NCI-H2196 treated with DMSO at 0.1 percent for 48 hours (cell line): ENCODE data around the gene LYPD5.
"Not testable (repeated sequence)": the region's sequence is repeated elsewhere in the genome, so short reads cannot be mapped to it uniquely, and the experiment has no call there.

Experiments used
- DNase-seq: peaks from one replicate; lab custom pipeline; 2025; ENCODE audit not compliant: unreplicated experiment; lab: John Stamatoyannopoulos, UW

The LYPD5 gene

DNA sequence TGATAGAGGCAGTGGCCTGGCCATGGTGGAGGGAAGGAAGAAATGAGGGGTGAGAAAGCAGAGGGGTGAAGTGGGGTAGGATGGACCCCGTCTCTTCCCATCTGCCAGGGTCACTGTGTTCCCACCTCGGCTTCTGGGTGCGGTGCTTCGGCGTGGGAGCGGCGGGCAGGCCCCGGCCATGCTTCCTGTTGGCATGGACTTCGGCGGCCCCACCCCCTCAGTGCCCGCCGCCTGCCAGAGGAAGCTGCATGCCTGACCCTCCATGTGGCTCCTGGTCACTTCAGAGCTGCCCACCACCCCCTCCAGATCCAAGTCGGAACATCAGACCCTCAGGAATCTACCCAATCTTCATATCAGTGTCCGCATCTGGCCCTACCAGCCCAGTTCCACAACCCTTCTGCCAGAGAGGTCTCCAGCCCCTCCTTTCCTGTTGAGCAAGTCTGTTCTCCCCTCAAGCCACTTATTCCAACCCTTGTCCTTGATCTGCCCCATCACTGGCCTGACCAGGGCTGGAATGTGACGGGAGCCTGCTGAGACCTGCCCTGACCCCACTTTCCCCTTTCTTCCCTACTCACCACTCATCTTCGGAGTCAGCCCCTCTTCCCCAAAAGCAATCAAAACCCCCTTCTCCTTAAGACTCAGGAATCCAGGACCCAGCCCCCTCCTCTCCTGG is 23.0 kb downstream of the LYPD5 start:
- DNase-seq = no peak

DNA sequence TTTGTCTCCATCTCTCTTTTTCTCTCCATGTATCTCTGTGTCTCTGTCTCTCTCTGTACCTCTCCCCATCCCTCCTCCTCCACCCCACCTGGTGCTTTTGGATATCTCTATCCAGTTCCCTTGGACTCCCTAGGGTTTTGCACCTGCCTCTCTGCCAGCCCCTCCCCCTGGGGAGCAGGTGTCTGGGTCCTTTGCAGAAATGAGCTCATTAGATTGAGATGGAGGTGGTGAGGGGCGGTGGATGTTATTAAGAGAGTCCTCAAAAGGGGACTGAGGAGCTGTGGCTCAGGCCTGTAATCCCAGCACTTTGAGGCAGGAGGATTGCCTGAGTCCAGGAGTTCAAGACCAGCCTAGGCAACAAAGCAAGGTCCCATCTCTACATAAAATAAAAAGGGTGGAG is 23.6 kb downstream of the LYPD5 start:
- DNase-seq = peak; percentile 88

DNA sequence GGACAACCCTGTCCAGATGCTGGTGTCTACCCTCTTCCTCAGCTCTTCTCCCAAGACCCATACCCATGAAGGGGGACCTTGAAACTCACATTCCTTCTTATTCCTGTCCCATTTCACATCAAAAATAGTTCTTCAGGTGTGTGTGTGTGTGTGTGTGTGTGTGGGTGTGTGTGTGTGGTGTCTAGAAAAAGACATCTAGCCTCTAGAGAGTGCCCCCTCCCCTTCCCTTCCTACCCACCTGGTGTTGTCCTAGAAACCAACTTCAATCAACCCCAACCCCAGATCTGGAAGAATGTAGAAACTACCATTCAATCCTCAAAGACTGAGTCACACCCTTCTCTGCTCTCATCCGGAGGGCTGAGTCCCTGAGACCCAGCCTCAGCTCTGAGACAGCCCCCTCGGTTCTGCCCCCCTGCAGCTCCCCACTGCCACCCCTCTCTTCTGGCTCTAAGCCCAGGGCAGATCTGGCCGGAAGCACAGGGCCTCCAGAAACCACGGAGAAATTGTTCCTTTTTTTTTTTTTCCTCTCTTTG is 25.0 kb downstream of the LYPD5 start:
- DNase-seq = no peak

DNA sequence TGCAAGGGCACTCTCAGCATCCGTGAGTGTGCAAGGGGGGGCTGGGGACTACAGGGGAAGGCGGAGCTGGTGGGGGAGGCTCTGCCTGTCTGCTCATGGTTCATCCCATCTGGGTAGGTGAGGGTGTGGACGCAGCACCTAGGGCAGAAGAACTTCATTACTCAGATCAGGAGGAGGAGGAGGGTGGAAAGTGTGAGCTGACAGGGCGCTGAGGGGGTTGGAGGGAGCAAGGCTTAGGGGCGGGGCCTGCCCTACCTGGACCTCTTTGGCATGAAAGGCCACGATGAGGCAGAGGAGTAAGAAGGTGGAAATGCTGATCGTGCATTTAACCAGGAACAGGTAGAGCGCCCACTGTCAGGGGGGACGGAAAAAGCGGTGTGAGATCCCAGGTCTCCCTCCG is 26.0 kb downstream of the LYPD5 start:
- no peak for DNase-seq

DNA sequence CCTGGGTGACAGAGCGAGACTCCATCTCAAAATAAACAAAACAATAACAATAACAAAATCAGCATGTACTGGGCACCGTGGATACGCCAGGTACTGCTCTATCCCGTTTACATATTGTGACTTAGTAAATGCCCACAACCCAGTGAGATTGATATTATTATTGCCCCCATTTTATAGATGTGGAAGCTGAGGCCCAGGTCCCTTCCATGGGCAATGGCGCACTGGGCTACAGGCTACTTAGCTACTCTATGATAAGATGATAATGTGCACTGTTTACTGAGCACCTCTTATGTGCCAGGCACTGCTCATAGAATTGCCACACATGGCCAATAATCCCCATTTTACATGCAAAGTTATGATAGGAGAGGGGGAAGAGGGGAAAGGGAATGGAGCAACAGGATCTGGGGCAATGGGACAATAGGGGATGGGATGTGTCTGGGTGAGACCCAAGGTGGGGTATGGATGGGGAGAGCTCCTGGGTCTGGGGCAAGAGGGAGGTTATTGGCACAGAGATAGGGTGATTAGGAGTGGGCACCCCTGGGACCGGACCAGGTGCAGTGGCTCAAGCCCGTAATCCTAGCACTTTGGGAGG is 26.9 kb downstream of the LYPD5 start:
- no peak for DNase-seq

DNA sequence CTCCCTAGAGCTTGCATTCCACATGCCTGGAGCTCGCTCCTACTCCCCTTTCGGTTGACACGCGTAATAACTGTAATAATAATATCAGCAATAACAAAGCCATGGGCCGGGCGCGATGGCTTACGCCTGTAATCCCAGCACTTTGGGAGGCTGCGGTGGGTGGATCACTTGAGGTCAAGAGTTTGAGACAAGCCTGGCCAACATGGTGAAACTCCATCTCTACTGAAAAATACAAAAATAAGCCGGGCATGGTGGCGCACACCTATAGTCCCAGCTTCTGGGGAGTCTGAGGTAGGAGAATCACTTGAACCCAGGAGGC is 27.3 kb downstream of the LYPD5 start:
- DNase-seq = not testable (repeated sequence)

DNA sequence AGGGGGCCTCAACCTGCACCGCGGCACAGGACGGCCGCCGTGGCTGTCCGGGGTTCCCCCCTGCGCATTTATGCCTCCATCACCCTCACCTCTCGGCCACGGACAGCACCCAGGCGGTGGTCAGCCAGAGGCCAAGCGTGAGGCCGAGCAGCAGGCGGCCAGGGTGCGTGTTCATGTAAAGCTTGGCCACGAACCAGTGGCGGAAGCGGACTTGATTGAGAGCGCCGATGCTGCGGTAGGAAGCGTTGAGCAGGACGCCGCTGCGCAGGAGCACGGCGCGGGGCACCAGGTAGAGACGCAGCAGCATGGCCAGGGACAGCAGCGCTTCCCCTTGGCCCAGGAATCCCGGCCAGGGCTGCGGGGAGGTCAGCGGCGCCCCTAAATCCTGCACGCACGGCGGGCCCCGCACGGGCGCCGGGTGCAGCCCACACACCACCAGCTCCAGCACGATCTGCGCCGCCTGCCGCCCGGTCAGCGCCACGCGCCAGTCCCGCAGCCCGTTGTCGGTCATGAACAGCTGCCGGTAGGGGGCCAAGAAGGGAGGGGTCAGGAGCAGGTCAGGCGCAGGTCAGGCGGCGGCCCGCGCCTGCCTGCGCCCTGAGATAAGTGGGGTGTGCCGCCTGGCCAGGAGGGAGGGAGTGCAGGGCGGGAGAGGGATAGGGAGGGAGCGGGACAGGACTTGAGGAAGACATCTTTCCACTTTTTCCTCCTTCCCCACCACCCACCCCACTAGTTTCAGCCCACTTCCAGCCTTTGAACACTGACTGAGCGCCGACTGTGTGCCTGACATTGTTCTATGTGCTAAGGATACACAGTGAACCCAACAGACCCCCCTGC is 27.9 kb downstream of the LYPD5 start:
- no peak for DNase-seq

DNA sequence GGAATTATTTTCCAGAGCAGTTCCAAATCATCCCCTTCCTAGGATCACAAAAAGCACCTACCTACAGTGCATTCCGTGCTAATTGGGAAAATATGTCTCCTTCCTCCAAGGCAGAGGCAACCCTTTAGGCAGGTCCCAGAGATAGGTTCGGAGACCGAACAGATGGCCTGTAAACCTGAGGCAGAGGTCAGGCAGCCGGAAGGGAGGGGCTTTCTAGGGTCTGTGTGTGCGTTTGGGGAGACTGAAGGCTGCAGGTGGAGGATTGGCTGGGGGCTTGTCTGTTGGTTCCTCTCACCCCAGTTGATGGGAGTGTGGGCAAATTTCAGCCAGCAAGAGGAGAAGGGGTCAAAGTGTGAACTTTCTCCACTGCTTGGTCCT is 28.5 kb downstream of the LYPD5 start:
- no peak for DNase-seq

DNA sequence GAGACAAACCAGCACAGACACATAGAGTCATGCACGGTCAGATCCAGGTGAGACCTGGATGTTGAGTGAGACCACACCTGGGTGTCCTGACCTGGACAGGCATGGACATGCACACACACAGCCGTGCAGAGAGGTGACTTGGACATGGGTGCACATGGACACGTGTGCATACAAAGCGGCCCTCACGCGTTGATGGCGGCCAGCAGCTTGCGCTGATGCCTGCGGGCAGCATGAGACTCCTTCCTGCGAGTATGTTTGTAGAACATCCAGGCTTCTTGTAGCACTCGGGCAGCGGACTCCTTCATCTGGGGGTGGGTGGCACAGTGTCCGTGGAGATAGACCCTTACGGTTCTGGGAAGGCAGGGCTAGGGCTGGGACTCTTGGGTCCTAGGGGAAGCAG is 33.0 kb downstream of the LYPD5 start:
- DNase-seq = no peak

DNA sequence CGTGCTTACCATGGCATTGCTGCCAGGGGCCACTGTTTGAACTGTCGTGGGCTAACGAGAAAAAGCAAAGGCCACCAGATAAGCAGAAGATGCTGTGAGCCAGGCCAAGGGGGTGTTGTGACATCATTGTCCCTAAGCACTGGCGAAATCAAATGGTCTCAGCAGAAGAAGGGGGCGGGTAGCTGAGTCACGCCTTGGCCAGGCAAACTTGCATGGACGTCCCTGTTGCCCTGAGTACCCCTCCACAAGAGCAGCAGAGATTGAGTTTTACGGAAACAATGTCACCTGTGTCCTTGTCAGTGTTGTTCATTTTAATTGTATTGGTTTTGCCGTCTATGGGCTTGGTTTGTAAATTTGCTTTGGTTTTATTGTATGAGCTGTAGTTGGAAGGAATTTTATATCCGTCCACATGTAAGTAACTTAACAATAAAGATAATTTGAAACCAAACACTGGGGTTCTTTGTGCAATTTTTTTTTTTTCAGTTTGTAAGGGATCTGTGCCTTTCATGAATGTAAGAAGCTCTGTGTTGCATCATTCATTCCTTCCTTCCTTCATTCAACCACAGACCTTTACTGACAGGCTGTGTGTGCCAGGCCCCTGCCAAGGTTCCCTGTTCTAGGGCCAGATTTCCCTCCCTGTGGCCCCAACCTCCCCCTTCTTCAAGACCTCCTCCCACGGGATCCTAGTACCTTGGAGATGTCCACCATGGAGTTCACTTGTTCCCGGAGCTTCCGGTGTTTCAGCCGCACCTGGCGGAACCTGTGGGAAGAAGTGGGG is 33.8 kb downstream of the LYPD5 start:
- DNase-seq = no peak

DNA sequence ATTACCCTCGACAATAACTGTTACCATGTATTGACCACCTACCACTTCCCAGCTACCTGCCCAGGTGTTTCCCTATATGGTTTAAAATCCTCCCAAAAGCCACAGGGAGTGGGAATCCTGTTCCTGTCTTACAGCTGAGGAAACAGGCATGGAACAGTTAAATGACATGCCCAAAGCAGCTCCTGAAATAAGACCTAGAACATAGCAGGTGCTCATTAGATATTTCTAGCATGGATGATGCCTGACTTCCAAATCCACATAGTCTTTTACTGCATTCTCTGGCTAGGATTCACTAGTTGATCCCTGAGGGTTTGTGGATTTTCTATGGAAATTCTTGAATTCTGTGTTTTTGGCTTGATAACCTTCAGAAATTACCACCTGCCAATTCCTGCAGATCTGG is 34.4 kb downstream of the LYPD5 start:
- no peak for DNase-seq

DNA sequence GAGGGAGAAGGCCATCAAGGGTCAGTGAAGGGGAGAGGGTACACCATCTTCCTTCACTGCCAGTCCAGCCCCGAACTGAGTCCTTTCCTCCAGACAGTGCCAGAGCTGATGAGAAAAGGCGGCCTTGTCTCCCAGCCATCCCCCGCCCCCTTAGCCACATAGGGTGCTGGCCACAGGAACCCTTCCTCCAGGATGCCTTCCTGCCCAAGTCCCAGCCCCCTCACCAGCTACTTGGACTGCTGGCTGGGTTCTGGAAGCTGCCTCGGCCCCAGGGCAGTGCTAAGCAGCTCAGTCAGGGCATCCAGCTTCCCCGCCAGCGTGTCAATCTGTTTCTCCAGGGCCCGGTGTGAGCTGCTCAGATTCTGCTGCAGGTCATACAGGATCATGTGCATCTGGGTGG is 34.9 kb downstream of the LYPD5 start:
- DNase-seq = no peak

DNA sequence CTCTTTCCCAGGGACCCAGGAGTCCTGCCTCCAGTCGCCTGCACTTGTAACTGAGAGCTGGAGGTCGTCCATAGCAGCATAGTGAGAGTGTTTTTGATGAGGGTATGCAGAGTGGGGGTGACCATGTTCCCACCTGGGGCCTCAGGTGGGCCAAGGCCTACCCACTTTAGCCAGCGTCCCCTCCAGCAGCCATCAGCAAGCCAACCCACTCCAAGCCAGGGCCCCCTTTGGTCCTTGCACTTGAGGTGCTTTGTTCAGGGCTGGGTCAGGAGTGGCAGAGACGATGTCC is 35.5 kb downstream of the LYPD5 start:
- DNase-seq = no peak

DNA sequence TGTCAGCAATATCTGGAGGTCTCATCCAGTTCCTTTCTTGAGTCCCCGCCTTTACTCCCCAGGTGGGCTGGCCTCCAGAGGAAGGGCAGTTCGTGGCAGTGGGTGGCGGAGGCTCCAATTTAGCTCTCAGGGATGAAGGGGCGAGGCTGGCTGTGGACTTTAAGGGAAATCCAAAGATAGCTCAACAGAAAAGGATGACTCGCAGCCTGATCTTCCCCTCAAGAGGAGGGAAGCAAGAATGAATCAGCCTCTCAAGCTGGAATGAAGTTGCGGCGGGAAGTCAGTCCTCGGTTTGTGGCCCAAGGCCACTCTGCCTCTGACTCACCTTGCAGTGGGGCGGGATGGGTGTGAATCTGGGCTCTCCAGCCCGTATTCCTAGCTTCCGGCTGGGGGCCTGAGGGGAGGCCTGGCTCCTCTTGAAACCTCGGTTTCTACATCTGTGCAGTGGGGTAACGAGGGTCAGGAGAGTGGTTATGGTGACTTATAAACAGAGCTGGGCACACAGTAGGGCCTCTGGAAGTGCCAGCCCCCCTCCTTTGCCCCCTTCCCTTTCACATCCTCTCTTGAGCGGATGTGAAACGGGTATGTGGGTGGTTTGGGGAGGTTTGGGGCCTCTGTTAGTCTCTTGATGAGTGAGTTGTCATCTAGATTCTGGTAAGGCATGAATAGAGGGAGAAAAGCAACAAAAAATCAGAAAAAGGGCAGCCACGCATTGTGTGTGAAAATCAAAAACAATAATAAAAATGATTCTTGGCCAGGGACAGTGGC is 37.0 kb downstream of the LYPD5 start:
- DNase-seq = no peak

DNA sequence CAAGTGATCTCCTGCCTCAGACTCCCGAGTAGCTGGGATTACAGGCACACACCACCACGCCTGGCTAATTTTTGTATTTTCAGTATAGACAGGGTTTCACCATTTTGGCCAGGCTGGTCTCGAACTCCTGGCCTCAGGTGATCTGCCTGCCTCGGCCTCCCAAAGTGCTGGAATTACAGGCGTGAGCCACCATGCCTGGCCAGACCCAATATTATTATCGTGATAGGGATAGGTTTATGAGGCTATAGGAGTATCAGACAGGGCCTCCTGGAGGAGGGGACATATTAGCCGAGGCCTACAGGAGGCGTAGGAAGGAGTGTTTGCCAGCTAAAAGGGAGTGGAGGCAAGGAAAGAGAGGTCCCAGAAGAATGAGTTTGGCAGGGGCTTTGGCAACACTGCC is 37.6 kb downstream of the LYPD5 start:
- not testable (repeated sequence) for DNase-seq

DNA sequence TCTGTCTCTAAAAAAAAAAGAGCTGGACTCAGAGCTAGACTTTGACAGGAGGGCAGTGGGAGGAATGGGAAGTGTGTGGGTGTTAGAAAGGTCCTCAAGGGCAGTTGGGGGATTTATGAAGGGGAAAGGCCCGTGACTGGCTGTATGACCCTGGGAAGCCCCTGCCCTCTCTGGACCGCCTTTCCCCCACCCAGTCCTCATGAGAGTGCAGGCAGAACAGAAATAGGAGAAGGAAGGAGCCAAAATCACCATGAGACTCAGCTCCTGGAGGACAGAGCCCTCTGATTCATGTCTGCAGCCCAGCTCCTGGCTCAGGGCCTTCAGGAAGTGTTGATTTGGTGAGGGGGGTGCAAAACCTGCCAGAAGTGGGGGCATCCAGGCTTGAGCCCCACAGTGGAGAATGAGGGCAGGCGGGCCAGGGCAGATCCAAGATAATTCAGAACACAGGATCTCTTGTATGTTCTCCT is 38.7 kb downstream of the LYPD5 start:
- no peak for DNase-seq

DNA sequence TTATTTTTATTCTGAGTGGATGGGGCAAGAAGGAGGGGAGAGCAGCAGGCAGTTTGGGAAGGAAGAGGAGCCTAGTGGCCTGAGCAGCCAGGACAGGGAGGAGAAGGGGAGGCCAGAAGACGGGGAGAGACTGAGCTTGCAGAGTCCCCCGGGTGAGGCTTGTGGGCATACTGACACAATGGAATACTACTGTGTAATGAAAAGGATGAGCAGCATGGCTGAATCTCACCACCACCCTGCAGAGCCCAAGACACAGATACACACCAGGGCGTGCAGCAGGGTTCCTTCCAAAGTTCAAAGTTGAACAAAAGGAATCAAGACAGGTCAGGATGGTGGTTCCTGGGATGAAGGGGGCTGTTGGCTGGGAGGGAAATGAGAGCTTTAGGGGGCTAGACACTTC is 39.4 kb downstream of the LYPD5 start:
- no peak for DNase-seq

DNA sequence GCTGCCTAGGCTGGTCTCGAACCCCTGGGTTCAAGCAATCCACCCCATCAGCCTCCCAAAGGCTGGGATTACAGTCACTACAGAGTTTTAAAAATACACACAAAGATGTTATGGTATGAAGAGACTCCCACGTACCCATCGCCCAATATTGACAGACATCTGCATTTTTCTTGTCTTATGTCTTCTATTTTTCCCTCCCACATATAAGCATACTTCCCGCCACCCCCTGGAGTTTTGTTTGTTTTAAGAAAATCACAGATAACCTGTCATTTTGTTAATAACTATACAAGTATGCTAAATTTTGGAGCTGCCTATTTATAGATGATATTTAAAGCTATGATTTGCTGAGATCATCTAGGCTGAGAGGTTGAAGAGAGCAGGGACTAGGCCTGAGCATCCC is 41.3 kb downstream of the LYPD5 start:
- DNase-seq = no peak

DNA sequence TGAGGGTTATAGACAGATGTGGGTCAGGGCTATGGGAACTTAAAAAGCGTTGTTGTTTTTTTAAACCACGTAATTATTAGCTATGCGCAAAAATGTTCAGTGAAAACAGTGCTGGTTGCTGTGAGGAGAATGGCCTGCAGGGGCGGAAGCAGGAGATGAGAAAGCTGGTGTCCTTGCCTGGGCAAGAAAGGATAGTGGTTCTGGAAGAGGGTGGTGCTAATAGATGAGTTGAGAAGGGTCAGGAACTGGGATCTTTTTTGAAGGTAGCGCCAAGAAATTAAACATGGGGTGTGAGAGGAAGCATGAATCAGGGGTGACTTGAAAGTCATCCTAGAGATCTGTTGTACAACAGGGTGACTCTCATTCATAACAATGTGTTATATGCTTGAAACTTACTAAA is 42.7 kb downstream of the LYPD5 start:
- no peak for DNase-seq

DNA sequence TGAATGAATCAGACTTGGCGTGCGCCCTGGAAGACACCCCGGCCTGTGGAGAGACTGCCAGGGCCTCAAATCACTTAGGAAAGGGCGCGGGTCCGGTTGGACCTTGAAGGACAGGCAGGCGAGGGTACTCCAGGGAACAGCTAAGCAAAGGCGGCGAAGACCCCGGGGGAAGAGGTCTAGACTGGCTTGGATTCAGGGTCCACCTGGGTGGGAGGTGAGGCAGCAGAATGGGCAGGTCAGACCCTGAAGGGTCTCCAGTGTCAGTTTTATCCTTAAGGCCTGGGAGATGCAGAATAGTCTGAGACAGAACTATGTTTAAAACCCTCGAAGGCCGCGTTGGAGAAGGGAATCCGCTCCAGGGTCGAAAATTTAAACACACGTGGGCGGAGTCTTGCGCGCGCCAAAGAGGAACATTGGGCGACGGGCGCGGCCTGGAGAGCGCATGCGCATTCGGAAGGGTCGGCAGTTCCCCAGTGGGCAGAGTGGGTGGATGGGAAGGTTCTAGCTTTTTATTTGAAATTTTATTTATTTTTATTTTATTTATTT is 46.9 kb downstream of the LYPD5 start:
- DNase-seq = peak; percentile 71
